HG03342 (cell line): ENCODE data around the gene HAVCR2.
"Not testable (repeated sequence)": the region's sequence is repeated elsewhere in the genome, so short reads cannot be mapped to it uniquely, and the experiment has no call there.

ENCODE experiments used
- ATAC-seq: cut with Tn5 transposase; IDR thresholded peaks from one replicate; pipeline ENCODE4 v1.9.1; 2021; ENCODE audit warnings: mild to moderate bottlenecking, moderate library complexity; ENCODE audit not compliant: unreplicated experiment

Gene HAVCR2

DNA sequence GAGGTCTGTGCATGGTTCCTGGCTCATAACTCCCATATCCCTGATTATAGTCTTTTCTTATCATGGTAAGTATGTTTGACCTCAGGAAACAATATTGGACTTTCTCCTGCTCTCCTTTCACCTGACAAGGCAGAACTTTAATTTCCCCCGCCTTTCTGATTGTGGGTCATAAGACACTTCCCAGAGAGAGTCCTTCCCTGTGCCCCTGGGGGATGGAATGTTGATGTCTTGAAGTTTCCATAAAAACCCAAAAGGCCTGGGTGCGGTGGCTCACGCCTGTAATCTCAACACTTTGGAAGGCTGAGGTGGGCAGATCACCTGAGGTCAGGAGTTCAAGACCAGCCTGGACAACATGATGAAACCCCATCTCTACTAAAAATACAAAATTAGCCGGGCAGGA, 61.8 kb downstream of the HAVCR2 start:
- ATAC-seq: not testable (repeated sequence)

GRCh38 chr5:157046041-157046440, 62.8 kb downstream of the HAVCR2 start:
- ATAC-seq: no peak

DNA sequence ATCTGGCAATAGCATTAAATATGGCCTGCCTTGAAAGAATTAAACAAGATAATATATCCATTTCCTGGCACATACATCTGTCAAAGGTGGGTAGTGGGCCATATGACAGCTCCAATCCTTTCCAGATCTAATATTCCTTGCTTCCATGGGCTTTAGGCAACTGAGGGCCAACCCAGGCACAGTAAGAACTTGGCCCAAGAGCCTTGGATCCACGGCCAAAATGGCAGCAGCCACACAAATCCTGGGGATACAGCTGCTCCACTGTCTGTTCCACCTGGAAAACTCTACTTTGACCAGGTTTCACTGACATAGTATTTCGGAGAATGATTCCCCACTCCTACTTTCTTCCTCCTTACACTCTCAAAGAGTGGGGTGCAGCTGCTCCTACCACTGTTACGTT, 63.2 kb downstream of the HAVCR2 start:
- ATAC-seq: no peak

GRCh38 chr5:157038568-157039187, 70.2 kb downstream of the HAVCR2 start:
- no peak for ATAC-seq
